Neutrophil (primary cell): ENCODE results near the gene VSX2.

Experiments
- H3K27ac ChIP-seq: fragments of 200-600 bp; sonication (generic); 2 replicates; pipeline ENCODE4 v1.5.1; 2016; ENCODE audit warnings: mild to moderate bottlenecking, moderate library complexity
- H3K27me3 ChIP-seq: fragments of 200-600 bp; sonication (generic); 2 replicates; pipeline ENCODE4 v1.6.0; 2016; ENCODE audit warnings: mild to moderate bottlenecking
- H3K36me3 ChIP-seq: fragments of 200-600 bp; sonication (generic); 2 replicates; pipeline ENCODE4 v1.5.1; 2017
- H3K4me1 ChIP-seq, 2 experiments: fragments of 200-600 bp in 1 of 2; sonication (generic) in 1 of 2; 1 replicate in 1 of 2; 2 replicates in 1 of 2; pipeline versions ENCODE4 v1.5.1 to v1.6.1; 2013 to 2016; ENCODE audit warnings: low read depth in 1 of 2, low read length in 1 of 2, mild to moderate bottlenecking in 1 of 2, moderate library complexity in 1 of 2; ENCODE audit not compliant: control insufficient read depth in 1 of 2, insufficient read depth in 1 of 2
- H3K4me3 ChIP-seq, 2 experiments: fragments of 200-600 bp in 1 of 2; sonication (generic) in 1 of 2; 1 replicate in 1 of 2; 2 replicates in 1 of 2; pipeline ENCODE4 v1.5.1; 2013 to 2016; ENCODE audit warnings: low read depth in 1 of 2, low read length in 1 of 2, mild to moderate bottlenecking in 1 of 2, moderate library complexity in 1 of 2
- H3K9me3 ChIP-seq: fragments of 200-600 bp; sonication (generic); 2 replicates; pipeline ENCODE4 v1.5.1; 2016
- CTCF ChIP-seq: fragments of 200-600 bp; sonication (generic); IDR thresholded peaks from 2 replicates; pipeline ENCODE4 v1.5.1; 2016; ENCODE audit warnings: antibody characterized with exemption

Gene VSX2

GRCh38 chr14:74235017-74235416 lies 4.2 kb upstream of the VSX2 start:
- TF ChIP-seq CTCF: no peak
- Histone ChIP-seq H3K4me1 (peaks cover under 1 to 3% of the 10 kb centered on the region in 2 experiments), H3K4me3 (no peak overlapping the region), H3K36me3 (no peaks in the 10 kb centered on the region), H3K27ac (no peak overlapping the region), H3K27me3 (peaks cover 84% of the 10 kb centered on the region), H3K9me3 (no peaks in the 10 kb centered on the region)

- no peak for TF ChIP-seq CTCF
- Histone ChIP-seq H3K27me3 (peaks cover 91% of the 10 kb centered on the region), H3K4me3 (no peak overlapping the region), H3K9me3 (no peaks in the 10 kb centered on the region), H3K4me1 (peaks cover 7 to 24% of the 10 kb centered on the region in 2 experiments), H3K27ac (no peak overlapping the region), H3K36me3 (no peaks in the 10 kb centered on the region)
These were observed 1.8 kb upstream of the VSX2 start for GRCh38 chr14:74237441-74237840.

- Histone ChIP-seq H3K4me3 (peak overlapping the region in 1 of 2 experiments; percentile 8), H3K9me3 (no peaks in the 10 kb centered on the region), H3K27me3 (peaks cover 97% of the 10 kb centered on the region), H3K4me1 (peaks cover 7 to 24% of the 10 kb centered on the region in 2 experiments), H3K27ac (no peak overlapping the region), H3K36me3 (no peaks in the 10 kb centered on the region)
- no peak for TF ChIP-seq CTCF
These were observed 872 bp downstream of the VSX2 start for GRCh38 chr14:74239848-74240793.

DNA sequence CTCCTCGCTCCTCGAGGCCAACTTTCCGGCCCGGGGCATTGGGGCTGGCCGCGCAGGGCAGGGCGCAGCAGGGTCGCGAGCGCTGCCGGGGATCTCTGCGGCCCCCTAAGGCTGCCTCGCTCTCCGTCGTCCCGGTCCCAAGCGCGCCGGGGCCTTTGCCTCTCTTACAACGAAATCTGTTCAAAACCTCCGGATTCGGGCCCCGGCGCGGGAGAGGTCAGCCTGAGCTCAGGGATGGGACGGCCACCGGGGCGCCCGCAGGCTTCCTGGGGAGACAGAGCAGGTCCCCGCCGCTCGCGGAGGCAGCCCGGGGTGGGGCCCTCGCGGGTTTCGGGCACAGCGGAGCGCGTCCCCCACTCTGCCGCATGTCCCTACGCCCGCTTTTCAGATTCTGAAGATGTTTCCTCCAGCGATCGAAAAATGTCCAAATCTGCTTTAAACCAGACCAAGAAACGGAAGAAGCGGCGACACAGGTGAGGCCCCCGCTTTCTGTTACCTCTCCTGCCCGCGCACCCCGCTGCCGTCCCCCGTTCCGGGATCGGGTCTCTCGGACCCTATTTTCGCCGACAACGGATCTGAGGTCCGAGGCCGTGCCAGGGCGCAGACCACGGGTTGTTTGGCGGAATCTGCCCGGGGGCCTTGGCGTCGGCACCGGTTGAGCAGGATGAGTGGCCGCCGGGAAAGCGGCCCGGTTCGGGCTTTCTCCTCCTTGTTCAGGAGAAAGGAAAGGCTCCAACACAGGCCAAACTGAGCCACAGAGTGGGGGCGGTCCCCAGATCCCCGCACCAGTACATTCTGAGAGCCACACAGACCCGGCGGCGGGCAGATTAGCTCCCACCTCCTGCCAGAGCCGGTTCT lies 1.8 kb downstream of the VSX2 start:
- Histone ChIP-seq H3K4me3 (peak overlapping the region in 1 of 2 experiments; percentile 8), H3K27me3 (peaks cover 100% of the 10 kb centered on the region), H3K36me3 (no peaks in the 10 kb centered on the region), H3K27ac (no peak overlapping the region), H3K4me1 (peaks cover 7 to 24% of the 10 kb centered on the region in 2 experiments), H3K9me3 (no peaks in the 10 kb centered on the region)
- TF ChIP-seq CTCF: no peak

DNA sequence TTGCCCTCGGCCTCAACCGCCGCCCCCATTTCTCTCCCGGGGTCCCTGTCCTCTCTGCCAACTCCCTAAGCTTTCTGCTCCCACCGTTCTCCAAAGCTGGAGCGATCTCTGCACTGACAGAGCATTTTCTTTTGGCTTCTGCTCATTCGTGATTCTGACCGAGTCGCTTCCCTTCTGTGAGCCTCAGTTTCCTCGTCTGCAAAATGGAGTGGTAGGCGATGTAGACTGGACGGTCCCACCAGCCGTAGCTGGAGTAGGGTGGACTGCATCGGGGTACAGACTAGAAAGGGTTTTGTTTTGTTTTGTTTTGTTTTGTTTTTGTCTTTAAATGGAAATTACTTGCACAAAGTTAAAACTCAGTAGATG lies 2.4 kb downstream of the VSX2 start:
- Histone ChIP-seq H3K4me3 (no peak overlapping the region), H3K4me1 (peaks cover 7 to 24% of the 10 kb centered on the region in 2 experiments)
- no peak for TF ChIP-seq CTCF

More for the DNA sequence above, 2.4 kb downstream of the VSX2 start:
- no peaks in the 10 kb centered on the region for H3K36me3 ChIP-seq
- no peak overlapping the region for H3K27ac ChIP-seq
- H3K9me3 ChIP-seq: no peaks in the 10 kb centered on the region
- peaks cover 100% of the 10 kb centered on the region for H3K27me3 ChIP-seq
